GM04504 (cell line): ENCODE data around the gene CD36.

Experiments used
- DNase-seq: peaks from one replicate; pipeline ENCODE4 v3.0.0-alpha.2; 2012; ENCODE audit warnings: low read depth

Gene CD36

DNA sequence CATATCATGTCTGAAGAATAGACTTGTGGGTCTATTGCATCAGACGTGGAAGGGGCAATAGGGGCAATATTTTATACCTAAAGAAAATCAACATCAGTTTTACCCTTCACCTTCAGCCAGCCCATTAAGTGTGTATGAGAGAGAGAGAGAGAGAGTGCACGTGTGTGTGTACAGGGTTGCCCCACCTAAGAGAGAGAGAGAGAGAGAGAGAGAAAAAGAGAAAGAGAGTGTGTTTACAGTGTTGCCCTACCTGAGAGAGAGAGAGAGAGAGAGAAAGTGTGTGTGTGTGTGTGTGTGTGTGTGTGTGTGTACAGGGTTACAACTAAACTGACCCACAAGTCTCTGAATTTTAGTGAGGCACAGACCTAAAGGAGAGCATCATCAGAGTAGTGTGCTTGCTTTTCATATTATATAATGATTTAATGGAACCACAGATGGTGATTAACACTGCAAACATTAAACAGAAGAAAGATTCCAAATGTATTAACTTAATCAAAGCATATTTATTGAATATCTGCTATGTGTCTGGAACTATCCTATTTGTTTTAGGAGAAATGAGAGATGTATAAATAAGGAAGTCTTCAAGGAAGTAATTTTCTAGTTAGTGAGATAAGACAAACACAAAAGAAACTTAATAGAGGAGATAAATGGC is 66.8 kb downstream of the CD36 start:
- DNase-seq = no peak

DNA sequence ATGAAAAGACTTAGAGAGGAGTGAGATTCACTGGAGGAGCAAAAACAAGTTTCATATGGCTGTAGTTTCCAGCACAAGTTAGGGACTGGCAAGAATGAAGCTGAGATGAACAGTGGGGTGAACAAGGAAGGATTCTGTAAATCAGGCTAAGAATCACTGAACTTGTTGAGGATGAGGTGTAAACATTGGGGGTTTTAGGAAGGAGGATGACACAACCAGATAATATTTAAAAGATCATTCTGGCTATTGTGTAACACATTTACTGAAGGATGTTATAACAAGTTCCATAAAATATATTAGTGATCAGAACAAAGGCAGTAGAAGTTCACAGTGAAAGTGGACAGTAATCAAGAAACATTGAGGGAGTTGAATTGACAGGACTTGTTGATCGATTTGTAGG is 68.9 kb downstream of the CD36 start:
- DNase-seq = no peak

DNA sequence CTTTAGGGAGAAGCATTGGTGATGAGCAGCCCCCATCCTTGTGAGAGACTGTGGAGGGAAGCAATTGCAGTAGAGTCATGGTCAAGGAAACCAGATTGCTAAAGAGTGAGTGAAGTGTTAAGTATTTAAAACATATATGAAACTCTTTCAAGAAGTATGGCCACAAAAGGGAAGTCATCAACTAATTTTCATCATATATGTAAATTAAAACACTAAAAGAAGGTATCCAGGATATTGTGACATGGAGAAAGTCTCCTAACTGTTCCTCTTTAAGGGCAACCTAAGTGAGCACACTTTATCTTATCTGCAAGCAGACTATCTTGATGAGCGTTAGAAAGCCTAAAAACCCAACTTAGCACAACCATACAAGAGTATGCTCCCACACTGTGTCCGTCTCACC is 69.7 kb downstream of the CD36 start:
- DNase-seq = no peak

DNA sequence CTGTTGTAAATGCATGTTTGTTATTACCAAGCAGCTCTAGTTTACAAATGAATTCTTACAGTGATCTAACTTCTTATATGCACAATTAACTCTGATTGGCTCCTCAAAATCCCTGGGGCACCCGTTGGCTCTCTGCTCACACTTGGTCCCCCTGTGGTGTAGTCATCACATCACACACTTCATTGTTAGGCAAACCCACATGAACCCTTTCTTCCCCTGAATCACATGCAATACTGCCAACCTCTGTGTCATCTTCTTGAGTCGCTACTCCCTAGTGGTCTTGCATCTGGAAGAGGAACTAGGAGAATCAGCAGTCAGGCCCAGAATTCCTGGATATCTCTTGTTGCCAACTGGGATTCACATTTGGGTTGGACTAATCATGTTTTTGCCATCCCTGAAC is 73.1 kb downstream of the CD36 start:
- DNase-seq = no peak

DNA sequence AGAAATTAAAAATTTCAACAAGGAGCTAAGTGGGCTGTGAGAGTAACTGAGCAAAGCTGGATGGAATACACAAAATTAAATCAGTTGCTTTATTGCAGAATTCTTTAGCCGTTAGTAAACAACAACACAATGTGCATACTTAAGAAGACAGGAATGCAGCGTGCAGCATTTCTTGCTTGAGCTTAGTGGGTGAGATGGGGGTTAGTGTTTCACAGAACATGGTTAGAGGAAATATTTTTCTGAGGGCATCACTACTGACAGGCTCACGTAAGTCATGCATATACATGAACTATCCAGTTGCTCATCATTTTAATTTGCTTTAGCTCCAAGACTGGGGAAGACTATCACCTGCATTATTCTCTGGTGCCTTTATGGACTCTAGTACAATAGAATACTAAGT is 80.8 kb downstream of the CD36 start:
- DNase-seq = no peak

DNA sequence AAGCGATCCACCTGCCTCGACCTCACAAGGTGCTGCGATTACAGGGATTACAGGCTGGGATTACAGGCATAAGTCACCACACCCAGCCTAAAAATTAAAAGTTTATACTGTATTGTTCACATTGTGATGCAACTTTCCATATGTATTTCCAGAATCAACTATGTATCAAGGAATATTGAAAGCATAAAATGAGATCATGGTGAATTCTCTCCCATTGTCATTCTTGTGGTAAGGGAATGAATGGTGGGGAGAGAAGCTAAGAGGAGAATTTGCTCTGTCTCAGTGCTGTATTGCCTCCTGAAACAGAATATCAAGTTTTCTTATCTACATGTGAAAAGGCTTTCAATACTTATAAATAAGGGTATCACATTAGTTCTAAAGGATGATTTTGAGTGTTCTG is 81.7 kb downstream of the CD36 start:
- DNase-seq = no peak

DNA sequence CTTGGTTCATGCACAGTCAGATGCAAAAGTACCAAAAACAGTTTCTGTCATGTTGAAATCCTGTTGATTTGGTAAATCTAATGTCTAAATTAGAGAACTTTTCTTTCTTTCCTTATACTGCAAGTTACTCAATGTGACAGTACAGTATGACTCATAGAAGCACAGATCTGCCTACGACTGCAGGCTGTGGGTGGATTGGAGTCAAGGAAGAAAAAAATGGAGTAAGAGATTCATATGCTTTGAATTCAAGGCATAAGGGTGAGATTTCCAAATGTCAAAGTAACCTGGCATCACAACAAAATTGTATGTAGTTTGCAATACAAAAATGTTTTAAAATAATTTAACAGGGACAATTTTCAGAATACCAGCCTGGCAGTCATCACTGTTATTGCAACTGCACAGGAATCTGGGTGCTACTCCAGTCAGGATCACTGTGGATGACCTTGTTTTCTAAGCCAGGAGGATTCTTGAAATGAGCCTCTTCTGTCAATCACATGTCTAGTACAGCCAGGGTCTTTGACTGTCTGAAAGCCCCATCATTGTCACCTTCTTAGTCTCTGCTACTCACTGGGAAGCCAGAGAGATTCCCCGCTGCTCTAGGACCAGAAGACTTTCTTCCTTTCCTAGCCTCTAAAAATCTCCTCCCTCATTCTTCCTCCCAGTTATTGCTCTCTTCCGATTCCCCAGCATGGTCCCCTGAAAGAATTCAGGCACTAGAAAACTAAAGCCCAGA is 83.6 kb downstream of the CD36 start:
- DNase-seq = no peak

DNA sequence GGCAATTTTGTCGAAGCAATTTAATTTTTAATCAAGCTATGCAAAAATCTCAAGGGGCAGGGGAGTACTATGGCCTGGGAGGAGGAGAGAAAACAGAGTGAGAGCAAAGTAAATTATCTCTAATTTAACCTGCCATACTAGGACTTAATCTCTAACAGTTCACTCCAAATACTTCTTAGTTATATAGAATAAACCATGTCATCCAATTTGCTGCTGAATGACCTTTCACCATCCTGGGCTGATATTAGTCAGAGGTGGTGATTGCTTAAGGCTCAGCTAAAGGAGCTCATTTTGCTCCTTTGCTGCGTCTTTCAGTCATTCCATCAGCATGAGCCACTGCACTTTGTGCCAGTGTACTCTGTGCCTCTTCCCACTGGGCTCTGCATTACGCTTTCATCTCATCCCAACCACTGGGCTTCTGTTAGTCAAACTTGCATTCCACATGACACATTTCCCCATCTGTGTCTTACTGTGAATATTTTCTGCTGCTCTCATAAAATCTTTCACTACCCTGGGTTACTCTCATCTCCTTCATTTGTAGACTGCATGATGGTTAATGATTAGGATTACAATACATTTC is 84.3 kb downstream of the CD36 start:
- peak; percentile 99 for DNase-seq

DNA sequence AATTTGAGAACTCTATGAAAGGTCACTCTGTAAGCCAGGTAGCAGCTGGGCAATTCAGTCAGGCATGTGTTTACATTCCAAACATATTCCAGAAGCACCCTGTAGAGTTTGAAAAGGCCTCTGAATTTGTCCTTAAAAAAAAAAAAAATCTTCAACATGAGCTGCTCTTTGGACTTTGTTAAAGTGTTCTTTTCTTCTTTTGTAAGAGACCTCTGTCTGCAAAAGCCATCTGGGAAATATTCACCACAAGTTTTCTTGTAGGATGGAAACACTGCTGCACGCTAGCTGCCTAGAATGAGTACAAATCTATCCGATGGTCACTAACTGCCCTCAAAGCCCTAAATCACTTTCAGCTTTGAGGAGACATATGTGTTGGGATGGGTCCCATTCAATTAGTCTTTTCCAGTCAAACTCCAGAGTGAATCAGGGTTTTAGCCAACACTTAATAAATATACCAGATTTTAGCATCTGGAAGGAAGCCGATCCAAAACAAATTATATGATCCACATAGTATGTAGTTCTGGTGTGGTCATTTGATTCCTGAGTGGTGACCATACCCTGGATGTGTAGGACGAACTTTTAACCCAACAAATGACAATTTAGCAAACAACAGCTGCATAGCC is 85.9 kb downstream of the CD36 start:
- peak; percentile 95 for DNase-seq

DNA sequence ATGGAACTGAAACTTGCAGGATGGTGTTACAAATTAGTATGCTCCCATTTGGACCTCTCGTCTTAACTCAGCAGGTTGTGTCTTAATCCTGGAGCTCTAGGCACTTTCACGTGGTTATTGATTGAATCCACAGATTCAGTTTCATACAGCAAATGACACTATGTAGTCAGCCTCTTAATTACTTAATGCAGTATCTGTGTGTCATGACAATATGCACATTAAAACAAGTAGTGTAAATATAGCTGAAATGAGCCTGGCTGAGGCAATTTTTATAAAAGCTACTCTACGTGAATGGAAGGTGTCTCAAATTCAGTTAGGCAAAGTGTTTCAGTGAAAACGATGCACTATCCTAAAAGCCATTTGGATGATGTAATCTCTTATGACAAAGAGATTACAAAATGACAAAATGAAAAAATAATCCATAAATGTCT is 86.8 kb downstream of the CD36 start:
- DNase-seq = no peak
